ENCODE data around the gene NDUFAF2.

GRCh38 chr5:60961685-60962084 lies 16.7 kb downstream of the NDUFAF2 start:
- TF ChIP-seq POLR2A (IDR thresholded peaks at IDR 0.05) (no peak), CTCF (IDR thresholded peaks at IDR 0.05) (no peak)
